Hepatocyte (in vitro differentiated cells): ENCODE results near the gene ULBP3. TPM values are rescaled to one million over a fixed set of nuclear protein-coding genes. Genes with fewer than 3 reads are reported as not detected.

ENCODE experiments used
- DNase-seq: peaks from one replicate; pipeline ENCODE4 v3.0.0-alpha.2; 2016; ENCODE audit warnings: low spot score
- H2AFZ ChIP-seq: fragments of 200-600 bp; sonication (generic); 2 replicates; pipeline ENCODE4 v1.6.0; 2016; ENCODE audit warnings: antibody characterized with exemption, mild to moderate bottlenecking
- H3K27ac ChIP-seq: fragments of 200-600 bp; sonication (generic); 2 replicates; pipeline ENCODE4 v1.5.1; 2016; ENCODE audit warnings: mild to moderate bottlenecking
- H3K27me3 ChIP-seq: fragments of 200-600 bp; sonication (generic); 2 replicates; pipeline ENCODE4 v1.6.1; 2016
- H3K36me3 ChIP-seq: fragments of 200-600 bp; sonication (generic); replicated peaks from 2 replicates; pipeline ENCODE4 v1.5.1; 2016; ENCODE audit warnings: low read depth; ENCODE audit not compliant: insufficient read depth
- H3K4me1 ChIP-seq: fragments of 200-600 bp; sonication (generic); 2 replicates; pipeline ENCODE4 v1.5.1; 2016; ENCODE audit warnings: mild to moderate bottlenecking, moderate library complexity; ENCODE audit not compliant: insufficient read depth
- H3K4me2 ChIP-seq: fragments of 200-600 bp; sonication (generic); 2 replicates; pipeline ENCODE4 v1.6.0; 2016
- H3K4me3 ChIP-seq: fragments of 200-600 bp; sonication (generic); 2 replicates; pipeline ENCODE4 v1.5.1; 2016; ENCODE audit warnings: mild to moderate bottlenecking
- H3K79me2 ChIP-seq: fragments of 200-600 bp; sonication (generic); 2 replicates; pipeline ENCODE4 v1.6.0; 2017; ENCODE audit warnings: mild to moderate bottlenecking
- H3K9me2 ChIP-seq: fragments of 200-600 bp; sonication (generic); replicated peaks from 2 replicates; pipeline ENCODE4 v1.6.0; 2017; ENCODE audit warnings: mild to moderate bottlenecking; ENCODE audit not compliant: insufficient read depth
- H3K9me3 ChIP-seq: fragments of 200-600 bp; sonication (generic); 2 replicates; pipeline ENCODE4 v1.5.1; 2016; ENCODE audit warnings: low read depth, mild to moderate bottlenecking
- H4K20me1 ChIP-seq: fragments of 200-600 bp; sonication (generic); 2 replicates; pipeline ENCODE4 v1.6.0; 2016; ENCODE audit warnings: mild to moderate bottlenecking; ENCODE audit not compliant: insufficient read depth, poor library complexity, severe bottlenecking
- CTCF ChIP-seq: fragments of 200-600 bp; sonication (generic); IDR thresholded peaks from 2 replicates; pipeline ENCODE4 v1.5.1; 2016; ENCODE audit warnings: antibody characterized with exemption, mild to moderate bottlenecking; ENCODE audit not compliant: poor library complexity
- EZH2 ChIP-seq: fragments of 200-600 bp; sonication (generic); IDR thresholded peaks from 2 replicates; pipeline ENCODE4 v1.6.1; 2016; ENCODE audit warnings: antibody characterized with exemption, mild to moderate bottlenecking, borderline replicate concordance
- EZH2phosphoT487 ChIP-seq: fragments of 200-600 bp; sonication (generic); IDR thresholded peaks from one replicate; pipeline ENCODE4 v1.6.1; 2018; ENCODE audit warnings: antibody characterized with exemption, mild to moderate bottlenecking, low read depth, moderate library complexity; ENCODE audit not compliant: unreplicated experiment, severe bottlenecking
- WGBS: methylation state at CpG from one replicate; pipeline ENCODE4 v1.1.6; 2016; ENCODE audit warnings: low lambda C conversion rate; ENCODE audit errors: missing lambda C conversion rate; 5-methylcytosine and 5-hydroxymethylcytosine counted together
- polyA plus RNA-seq: library from polyadenylated mRNA; unstranded; fragments of >200 nt; fragmentation: Nextera tagmentation; extraction: Ambion mirVana; gene quantifications from 2 replicates; pipeline ENCODE4 v1.2.1, GENCODE V29; 2016
- total RNA-seq: library from RNA; depleted of rRNA; stranded (reverse); fragments of >200 nt; gene quantifications from 2 replicates; pipeline ENCODE4 v1.2.3, GENCODE V29; 2014

ULBP3 gene
- total and polyA plus RNA-seq, 2 experiments from 2014 or later = 2.6 to 6.6 TPM

- no peak overlapping the region for H3K27ac ChIP-seq
These were observed 31.8 kb upstream of the ULBP3 start for GRCh38 chr6:150100745-150101144.

GRCh38 chr6:150099953-150100352 lies 31.0 kb upstream of the ULBP3 start:
- Histone ChIP-seq H3K4me3 (no peak overlapping the region), H3K27me3 (peaks cover 3% of the 10 kb centered on the region), H3K9me3 (no peaks in the 10 kb centered on the region), H4K20me1 (no peaks in the 10 kb centered on the region), H3K79me2 (no peaks in the 10 kb centered on the region), H2AFZ (no peak overlapping the region), H3K9me2 (no peaks in the 10 kb centered on the region), H3K4me2 (no peak overlapping the region), H3K36me3 (no peaks in the 10 kb centered on the region), H3K4me1 (no peaks in the 10 kb centered on the region), H3K27ac (no peak overlapping the region)
- DNase-seq = no peak
- WGBS = 93% methylated on average over 11 of the region's 11 CpGs
- TF ChIP-seq EZH2 (no peak), EZH2phosphoT487 (no peak), CTCF (no peak)

More at GRCh38 chr6:150100745-150101144, 31.8 kb upstream of the ULBP3 start:
- Histone ChIP-seq H3K4me2 (no peak overlapping the region), H3K79me2 (no peaks in the 10 kb centered on the region), H3K27me3 (no peaks in the 10 kb centered on the region), H3K9me2 (no peaks in the 10 kb centered on the region), H3K9me3 (no peaks in the 10 kb centered on the region), H3K4me3 (no peak overlapping the region), H3K36me3 (no peaks in the 10 kb centered on the region), H4K20me1 (no peaks in the 10 kb centered on the region), H3K4me1 (no peaks in the 10 kb centered on the region), H2AFZ (no peak overlapping the region)
- no peak for DNase-seq
- 90% methylated on average over 19 of the region's 19 CpGs for WGBS
- TF ChIP-seq EZH2 (no peak), CTCF (no peak), EZH2phosphoT487 (no peak)

- H3K27ac ChIP-seq = no peak overlapping the region
These were observed 30.6 kb upstream of the ULBP3 start for GRCh38 chr6:150099546-150099945.

More at GRCh38 chr6:150099546-150099945, 30.6 kb upstream of the ULBP3 start:
- H3K4me3 ChIP-seq = no peak overlapping the region
- H3K79me2 ChIP-seq = no peaks in the 10 kb centered on the region
- no peak for TF ChIP-seq EZH2
- no peak for TF ChIP-seq EZH2phosphoT487
- TF ChIP-seq CTCF = no peak
- no peaks in the 10 kb centered on the region for H3K36me3 ChIP-seq
- 92% methylated on average over 8 of the region's 8 CpGs for WGBS
- DNase-seq = no peak
- H3K4me1 ChIP-seq = no peaks in the 10 kb centered on the region
- H3K9me3 ChIP-seq = no peaks in the 10 kb centered on the region
- H2AFZ ChIP-seq = no peak overlapping the region
- H4K20me1 ChIP-seq = no peaks in the 10 kb centered on the region
- peaks cover 3% of the 10 kb centered on the region for H3K27me3 ChIP-seq
- no peak overlapping the region for H3K4me2 ChIP-seq
- no peaks in the 10 kb centered on the region for H3K9me2 ChIP-seq
